DMS 273 treated with DMSO at 0.1 percent for 48 hours (cell line): Measurements from ENCODE around the gene EML4.

Source experiments
- DNase-seq: peaks from one replicate; lab custom pipeline; 2025; lab: John Stamatoyannopoulos, UW

Gene EML4

DNA sequence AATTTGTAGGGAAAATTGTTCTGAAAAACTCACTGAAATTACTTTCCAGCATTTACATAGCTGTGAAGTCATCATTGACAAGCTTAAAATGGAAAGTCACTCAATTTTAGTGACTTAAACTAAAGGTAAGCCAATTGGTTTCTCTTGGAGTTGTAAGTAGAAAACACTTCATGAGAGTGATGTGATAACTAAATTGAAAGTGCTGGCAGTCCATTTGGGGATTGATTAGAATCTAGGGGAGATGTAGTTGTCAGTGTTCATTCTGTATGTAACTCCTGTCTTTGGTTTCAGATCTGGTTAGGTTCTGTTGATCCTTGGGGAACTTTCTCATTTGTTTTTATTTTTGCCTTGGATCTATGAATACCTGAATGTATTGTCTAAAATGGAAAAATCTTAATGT, 138.0 kb downstream of the EML4 start:
- no peak for DNase-seq

GRCh38 chr2:42309366-42309765, 140.2 kb downstream of the EML4 start:
- DNase-seq: no peak

- no peak for DNase-seq
Measured at GRCh38 chr2:42310007-42310515, 140.9 kb downstream of the EML4 start.

DNA sequence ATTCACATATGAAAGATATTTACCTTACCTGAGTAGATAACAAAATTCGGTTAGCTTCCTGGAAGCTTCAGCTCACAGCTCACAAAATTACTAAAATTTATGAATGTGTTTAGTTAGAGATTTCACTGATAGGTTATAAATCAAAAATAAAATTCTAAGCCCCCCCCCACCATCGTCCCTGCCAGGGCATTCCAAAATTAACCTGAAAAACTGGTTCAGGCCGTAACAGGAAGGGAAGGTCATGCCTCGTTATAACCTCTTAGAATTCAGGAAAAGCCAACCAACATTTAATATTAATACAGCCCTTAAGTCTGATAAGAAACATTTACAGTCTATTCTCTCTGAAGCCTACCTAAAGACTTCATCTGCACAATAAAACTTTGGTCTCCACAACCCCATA, 143.0 kb downstream of the EML4 start:
- no peak for DNase-seq

DNA sequence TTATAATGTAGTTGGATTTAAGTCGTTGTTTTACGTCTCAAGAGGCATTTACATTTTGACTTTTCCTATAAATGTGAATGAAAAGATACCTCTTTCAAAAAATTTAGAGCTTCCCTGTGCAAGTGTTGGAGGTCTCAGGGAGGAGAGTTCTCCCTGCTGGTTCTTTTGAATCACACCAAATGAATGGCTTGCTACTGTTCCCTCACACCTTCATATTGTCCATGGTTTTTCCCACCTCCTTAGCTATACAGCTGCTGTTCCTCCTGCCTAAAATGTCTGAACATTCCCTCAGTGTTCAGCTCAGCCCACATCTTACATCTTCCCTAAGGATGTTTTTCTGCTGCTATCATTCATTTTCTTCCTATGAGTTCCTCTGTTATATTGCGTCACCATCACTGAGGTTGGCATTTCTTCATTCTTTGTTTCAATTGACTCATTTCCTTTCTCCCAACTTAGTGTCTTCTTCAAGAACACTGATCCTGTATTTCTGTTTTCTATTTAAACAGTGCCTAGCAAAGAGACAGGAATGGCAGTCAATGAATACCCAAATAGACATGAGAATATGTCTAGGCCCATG, 145.8 kb downstream of the EML4 start:
- no peak for DNase-seq

GRCh38 chr2:42315844-42316470, 146.8 kb downstream of the EML4 start:
- DNase-seq: no peak

GRCh38 chr2:42316910-42317309, 147.8 kb downstream of the EML4 start:
- no peak for DNase-seq

GRCh38 chr2:42317486-42317885, 148.3 kb downstream of the EML4 start:
- DNase-seq: no peak

GRCh38 chr2:42317945-42318344, 148.8 kb downstream of the EML4 start:
- no peak for DNase-seq

DNA sequence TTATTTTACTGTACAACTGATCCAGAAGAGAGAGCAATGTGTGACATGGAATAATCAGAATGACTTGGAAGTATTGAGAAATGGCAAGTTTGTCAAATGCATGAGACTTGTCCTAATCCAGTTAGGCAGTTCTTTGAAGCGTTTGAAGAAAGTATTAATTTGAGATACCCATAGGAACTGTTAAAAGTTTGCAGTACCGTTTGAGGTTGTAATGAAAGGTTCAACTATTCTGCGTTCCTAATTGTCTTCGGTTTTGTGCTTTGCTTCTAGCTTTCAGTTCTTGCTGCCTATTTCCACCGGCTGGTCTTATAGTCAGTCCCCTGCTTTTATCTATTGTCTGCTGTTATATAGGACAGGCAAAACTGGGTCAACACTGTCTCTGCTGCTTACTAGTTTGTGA, 150.1 kb downstream of the EML4 start:
- no peak for DNase-seq

GRCh38 chr2:42321452-42322064, 152.4 kb downstream of the EML4 start:
- no peak for DNase-seq

DNA sequence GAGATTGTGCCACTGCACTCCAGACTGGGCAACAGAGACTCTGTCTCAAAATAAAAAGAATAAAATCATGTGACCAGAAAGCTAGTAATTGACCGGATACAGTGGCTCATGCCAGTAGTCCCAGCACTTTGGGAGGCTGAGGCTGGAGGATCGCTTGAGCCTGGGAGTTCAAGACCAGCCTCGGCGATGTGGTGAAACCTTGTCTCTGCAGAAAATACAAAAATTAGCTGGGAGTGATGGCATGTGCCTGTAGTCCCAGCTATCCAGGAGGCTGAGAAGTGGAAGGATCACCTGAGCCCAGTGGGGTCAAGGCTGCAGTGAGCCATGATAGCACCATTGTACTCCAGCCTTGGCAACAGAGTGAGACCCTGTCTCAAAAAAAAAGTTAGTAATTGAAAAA, 155.1 kb downstream of the EML4 start:
- DNase-seq: no peak

GRCh38 chr2:42324949-42325348, 155.8 kb downstream of the EML4 start:
- no peak for DNase-seq

- DNase-seq: no peak
Measured at GRCh38 chr2:42325609-42326008, 156.5 kb downstream of the EML4 start.

GRCh38 chr2:42327125-42327524, 158.0 kb downstream of the EML4 start:
- DNase-seq: no peak

GRCh38 chr2:42328148-42328833, 159.1 kb downstream of the EML4 start:
- DNase-seq: peak; percentile 20

GRCh38 chr2:42328923-42329322, 159.8 kb downstream of the EML4 start:
- no peak for DNase-seq

DNA sequence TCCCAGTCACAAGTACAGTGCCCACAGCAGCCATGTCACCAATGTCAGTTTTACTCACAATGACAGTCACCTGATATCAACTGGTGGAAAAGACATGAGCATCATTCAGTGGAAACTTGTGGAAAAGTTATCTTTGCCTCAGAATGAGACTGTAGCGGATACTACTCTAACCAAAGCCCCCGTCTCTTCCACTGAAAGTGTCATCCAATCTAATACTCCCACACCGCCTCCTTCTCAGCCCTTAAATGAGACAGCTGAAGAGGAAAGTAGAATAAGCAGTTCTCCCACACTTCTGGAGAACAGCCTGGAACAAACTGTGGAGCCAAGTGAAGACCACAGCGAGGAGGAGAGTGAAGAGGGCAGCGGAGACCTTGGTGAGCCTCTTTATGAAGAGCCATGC, 160.6 kb downstream of the EML4 start:
- DNase-seq: no peak

DNA sequence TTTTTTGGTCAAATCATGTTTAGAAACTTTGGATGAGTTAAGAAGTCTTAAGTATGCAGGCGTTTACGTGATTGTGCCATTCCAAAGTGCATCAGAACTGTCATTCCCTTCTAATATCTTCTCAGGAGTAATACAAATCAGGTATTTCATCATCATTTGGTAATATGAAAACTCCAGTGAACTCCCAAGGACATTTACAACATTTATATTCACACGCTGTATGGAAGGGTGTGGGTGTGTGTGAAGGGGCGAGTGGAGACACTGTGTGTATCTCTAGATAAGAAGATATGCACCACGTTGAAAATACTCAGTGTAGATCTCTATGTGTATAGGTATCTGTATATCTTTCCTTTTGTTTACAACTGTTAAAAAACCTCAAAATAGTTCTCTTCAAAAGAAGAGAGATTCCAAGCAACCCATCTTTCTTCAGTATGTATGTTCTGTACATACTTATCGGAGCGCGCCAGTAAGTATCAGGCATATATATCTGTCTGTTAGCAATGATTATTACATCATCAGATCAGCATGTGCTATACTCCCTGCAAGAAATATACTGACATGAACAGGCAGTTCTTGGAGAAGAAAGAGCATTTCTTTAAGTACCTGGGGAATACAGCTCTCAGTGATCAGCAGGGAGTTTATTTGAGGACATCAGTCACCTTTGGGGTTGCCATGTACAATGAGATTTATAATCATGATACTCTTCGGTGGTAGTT, 162.6 kb downstream of the EML4 start:
- no peak for DNase-seq

- DNase-seq: no peak
Measured at GRCh38 chr2:42332575-42332974, 163.4 kb downstream of the EML4 start.

GRCh38 chr2:42333579-42333978, 164.4 kb downstream of the EML4 start:
- DNase-seq: no peak

GRCh38 chr2:42334220-42334619, 165.1 kb downstream of the EML4 start:
- DNase-seq: no peak
